ENCODE results near the gene OR52D1. TPM values are rescaled to one million over a fixed set of nuclear protein-coding genes. Genes with fewer than 3 reads are reported as not detected.

OR52D1 gene
- total RNA-seq, 1 experiment from 2014 or later = not detected

- ChIA-PET POLR2A (no interaction called here), CTCF (no interaction called here)
- no peak for DNase-seq
- no peaks in the 10 kb centered on the region for H3K36me3 Mint-ChIP-seq (ENCODE audit: insufficient read depth, unreplicated experiment)
- no peaks in the 10 kb centered on the region for H3K36me3 ChIP-seq (ENCODE audit: control insufficient read depth, insufficient read depth, low read length)
- H3K4me1 ChIP-seq = no peaks in the 10 kb centered on the region
- BruUV-seq (replicated peaks) = no TSS peak
- no peak overlapping the region for H3K4me3 ChIP-seq (ENCODE audit: low read depth, low read length)
- no peak for TF ChIP-seq CTCF (IDR thresholded peaks at IDR 0.05; ENCODE audit: insufficient read depth in 1 of 2, low read depth in 1 of 2, low read length in 1 of 2, severe bottlenecking in 1 of 2, unreplicated experiment in 1 of 2)
- no peaks in the 10 kb centered on the region; the same call in 1 of the 2 replicates for H3K27me3 ChIP-seq (replicated peaks; ENCODE audit: control insufficient read depth, insufficient read depth, low read length)
- H3K9me3 Mint-ChIP-seq (ENCODE audit: unreplicated experiment) = no peaks in the 10 kb centered on the region
- H3K27ac Mint-ChIP-seq (ENCODE audit: unreplicated experiment) = no peak overlapping the region
- no peaks in the 10 kb centered on the region for H3K4me1 Mint-ChIP-seq (ENCODE audit: low read depth, unreplicated experiment)
- no peak overlapping the region for H3K4me3 Mint-ChIP-seq (ENCODE audit: unreplicated experiment)
- no peaks in the 10 kb centered on the region for H3K9me3 ChIP-seq
- H3K27me3 Mint-ChIP-seq (ENCODE audit: insufficient read depth, unreplicated experiment) = peaks cover 21% of the 10 kb centered on the region
- intact Hi-C loops (cut with micrococcal nuclease; ENCODE audit: unreplicated experiment) = no loop called here
These were observed 26.4 kb downstream of the OR52D1 start for GRCh38 chr11:5514841-5515240.

- no TSS peak for BruUV-seq (replicated peaks)
- Histone ChIP-seq H3K9me3 (no peaks in the 10 kb centered on the region), H3K36me3 (ENCODE audit: control insufficient read depth, insufficient read depth, low read length) (no peaks in the 10 kb centered on the region), H3K27me3 (replicated peaks; ENCODE audit: control insufficient read depth, insufficient read depth, low read length) (no peaks in the 10 kb centered on the region; the same call in 1 of the 2 replicates), H3K4me1 (no peaks in the 10 kb centered on the region), H3K4me3 (ENCODE audit: low read depth, low read length) (no peak within 1 kb of the TSS)
- intact Hi-C loops (cut with micrococcal nuclease; ENCODE audit: unreplicated experiment) = no loop called here
- CTCF ChIA-PET = no interaction called here
- peaks cover 12% of the 10 kb centered on the region for H3K27me3 Mint-ChIP-seq (ENCODE audit: insufficient read depth, unreplicated experiment)
- no peaks in the 10 kb centered on the region for H3K4me1 Mint-ChIP-seq (ENCODE audit: low read depth, unreplicated experiment)
- no peak within 1 kb of the TSS for H3K27ac Mint-ChIP-seq (ENCODE audit: unreplicated experiment)
- no peaks in the 10 kb centered on the region for H3K9me3 Mint-ChIP-seq (ENCODE audit: unreplicated experiment)
- H3K36me3 Mint-ChIP-seq (ENCODE audit: insufficient read depth, unreplicated experiment) = no peaks in the 10 kb centered on the region
- no peak within 1 kb of the TSS for H3K4me3 Mint-ChIP-seq (ENCODE audit: unreplicated experiment)
- no peak for TF ChIP-seq CTCF (IDR thresholded peaks at IDR 0.05; ENCODE audit: insufficient read depth in 1 of 2, low read depth in 1 of 2, low read length in 1 of 2, severe bottlenecking in 1 of 2, unreplicated experiment in 1 of 2)
- DNase-seq = no peak
- POLR2A ChIA-PET = no interaction called here
These were observed 28.1 kb downstream of the OR52D1 start, which contains the start of gene UBQLNL for GRCh38 chr11:5516599-5516998. Gene UBQLNL (minus strand): TSS chr11:5516699. CDS start chr11:5516441, 258 bp downstream.

- Mint-ChIP-seq H3K4me3 (ENCODE audit: unreplicated experiment) (no peak overlapping the region), H3K36me3 (ENCODE audit: insufficient read depth, unreplicated experiment) (no peaks in the 10 kb centered on the region), H3K27me3 (ENCODE audit: insufficient read depth, unreplicated experiment) (peaks cover 7% of the 10 kb centered on the region), H3K4me1 (ENCODE audit: low read depth, unreplicated experiment) (no peaks in the 10 kb centered on the region), H3K27ac (ENCODE audit: unreplicated experiment) (no peak overlapping the region), H3K9me3 (ENCODE audit: unreplicated experiment) (no peaks in the 10 kb centered on the region)
- BruUV-seq (replicated peaks) = no TSS peak
- POLR2A ChIA-PET = no interaction called here
- Histone ChIP-seq H3K36me3 (ENCODE audit: control insufficient read depth, insufficient read depth, low read length) (no peaks in the 10 kb centered on the region), H3K4me1 (no peaks in the 10 kb centered on the region), H3K4me3 (ENCODE audit: low read depth, low read length) (no peak overlapping the region), H3K27me3 (replicated peaks; ENCODE audit: control insufficient read depth, insufficient read depth, low read length) (no peaks in the 10 kb centered on the region; the same call in 1 of the 2 replicates), H3K9me3 (no peaks in the 10 kb centered on the region)
- no peak for DNase-seq
- intact Hi-C loops (cut with micrococcal nuclease; ENCODE audit: unreplicated experiment) = no loop called here
- no peak for TF ChIP-seq CTCF (IDR thresholded peaks at IDR 0.05; ENCODE audit: insufficient read depth in 1 of 2, low read depth in 1 of 2, low read length in 1 of 2, severe bottlenecking in 1 of 2, unreplicated experiment in 1 of 2)
- CTCF ChIA-PET = no interaction called here
These were observed 33.1 kb downstream of the OR52D1 start for GRCh38 chr11:5521540-5521939.
